Activated naive CD4-positive, alpha-beta T cell treated with anti-CD3 and anti-CD28 coated beads, Interleukin-2, amount 50 U/mL, for 16 hours (primary cell): ENCODE results near the gene GLIS1.

ENCODE experiments used
- DNase-seq: peaks from one replicate; pipeline ENCODE4 v3.0.0-alpha.2; 2020

The GLIS1 gene

GRCh38 chr1:53689736-53690326 is 49.1 kb downstream of the GLIS1 start:
- DNase-seq, result no peak

GRCh38 chr1:53689223-53689622 is 49.7 kb downstream of the GLIS1 start:
- DNase-seq, result no peak

GRCh38 chr1:53688381-53689102 is 50.4 kb downstream of the GLIS1 start:
- DNase-seq, result no peak

GRCh38 chr1:53687901-53688300 is 51.1 kb downstream of the GLIS1 start:
- DNase-seq, result no peak

- DNase-seq, result no peak
These were observed 51.5 kb downstream of the GLIS1 start for GRCh38 chr1:53687426-53687825.

- no peak for DNase-seq
These were observed 52.0 kb downstream of the GLIS1 start for GRCh38 chr1:53686965-53687267.

GRCh38 chr1:53686091-53686964 is 52.6 kb downstream of the GLIS1 start:
- no peak for DNase-seq

GRCh38 chr1:53685272-53686051 is 53.5 kb downstream of the GLIS1 start:
- no peak for DNase-seq

- no peak for DNase-seq
These were observed 54.2 kb downstream of the GLIS1 start for GRCh38 chr1:53684741-53685140.

GRCh38 chr1:53683986-53684740 is 54.8 kb downstream of the GLIS1 start:
- no peak for DNase-seq

GRCh38 chr1:53682881-53683280 is 56.1 kb downstream of the GLIS1 start:
- no peak for DNase-seq

GRCh38 chr1:53681977-53682685 is 56.8 kb downstream of the GLIS1 start:
- peak; percentile 24 for DNase-seq

GRCh38 chr1:53681351-53681976 is 57.5 kb downstream of the GLIS1 start:
- DNase-seq, result no peak

- no peak for DNase-seq
These were observed 58.1 kb downstream of the GLIS1 start for GRCh38 chr1:53680868-53681267.

GRCh38 chr1:53678938-53679825 is 59.8 kb downstream of the GLIS1 start:
- DNase-seq, result no peak

- no peak for DNase-seq
These were observed 60.5 kb downstream of the GLIS1 start for GRCh38 chr1:53678507-53678906.

GRCh38 chr1:53678046-53678445 is 60.9 kb downstream of the GLIS1 start:
- no peak for DNase-seq

- no peak for DNase-seq
These were observed 61.5 kb downstream of the GLIS1 start for GRCh38 chr1:53677486-53677885.

- DNase-seq, result no peak
These were observed 66.2 kb downstream of the GLIS1 start for GRCh38 chr1:53672785-53673184.

GRCh38 chr1:53672243-53672642 is 66.7 kb downstream of the GLIS1 start:
- DNase-seq, result no peak
